HepG2 (cell line): Measurements from ENCODE around the gene MT1M. TPM values are rescaled to one million over a fixed set of nuclear protein-coding genes. Genes with fewer than 3 reads are reported as not detected.

Source experiments
- ATAC-seq: fragments of 200-7000 bp; cut with Tn5 transposase; 3 replicates; pipeline ENCODE4 v1.9.1; 2020; ENCODE audit warnings: mild to moderate bottlenecking, moderate library complexity
- BruUV-seq: library from RNA; stranded (reverse); fragments of 400-500 nt; replicated peaks from 2 replicates; lab custom pipeline; 2021; lab: Mats Ljungman, UMichigan
- CTCF ChIA-PET: fragments of 300-600 bp; formaldehyde crosslinking; extraction: SDS; loops from one replicate; lab custom pipeline; 2021; ENCODE audit warnings: low total read pairs, inconsistent platforms, low intra/inter-chr PET ratio; lab: Yijun Ruan, JAX
- POLR2A ChIA-PET: fragments of 350-600 bp; sonication (Branson Sonifier 250); formaldehyde crosslinking; loops from one replicate; lab custom pipeline; 2020; ENCODE audit warnings: antibody characterized with exemption, inconsistent platforms; lab: Yijun Ruan, JAX
- DNase-seq: peaks from one replicate; pipeline ENCODE4 v3.0.0-alpha.2; 2015; ENCODE audit warnings: low spot score
- FAIRE-seq: peaks from 3 replicates; lab custom pipeline; 2011; peaks lifted over from hg19 to GRCh38; lab: Jason Lieb, UNC
- H2AFZ ChIP-seq: one replicate; pipeline ENCODE4 v1.6.1; 2011; ENCODE audit warnings: low read length, inconsistent platforms
- H3K27ac ChIP-seq: fragments of 300-600 bp; 3 replicates; pipeline ENCODE4 v1.8.0; 2011; ENCODE audit warnings: mixed run types, mild to moderate bottlenecking, mixed read lengths, low read length, inconsistent platforms; ENCODE audit not compliant: insufficient read depth; ENCODE audit errors: extremely low read length
- H3K27me3 ChIP-seq, 2 experiments: fragments of 200-600 bp in 1 of 2; 2 replicates in 1 of 2; 3 replicates in 1 of 2; pipeline versions ENCODE4 v1.6.0 to v1.8.0; 2011; ENCODE audit warnings: low read length in 2 of 2, mild to moderate bottlenecking in 2 of 2, moderate library complexity in 2 of 2, inconsistent platforms in 1 of 2; ENCODE audit not compliant: insufficient read depth in 2 of 2, control insufficient read depth in 1 of 2
- H3K36me3 ChIP-seq, 2 experiments: fragments of 200-600 bp in 1 of 2; replicated peaks in 1 of 2; 2 replicates in 1 of 2; 3 replicates in 1 of 2; pipeline versions ENCODE4 v1.5.1 to v1.8.0; 2011; ENCODE audit warnings: low read length in 2 of 2, inconsistent platforms in 1 of 2; ENCODE audit not compliant: insufficient read depth in 2 of 2, control insufficient read depth in 1 of 2
- H3K4me1 ChIP-seq: 2 replicates; pipeline ENCODE4 v1.5.1; 2012; ENCODE audit warnings: low read length, inconsistent platforms; ENCODE audit not compliant: insufficient read depth
- H3K4me2 ChIP-seq: 2 replicates; pipeline ENCODE4 v1.6.0; 2011; ENCODE audit warnings: low read depth, low read length, inconsistent platforms
- H3K4me3 ChIP-seq, 3 experiments: fragments of 200-600 bp in 1 of 3; sonication (generic), shearing (Covaris generic) in 1 of 3; replicated peaks in 1 of 3; 2 replicates each; pipeline ENCODE4 v1.5.1; 2011 to 2016; ENCODE audit warnings: low read length in 3 of 3, inconsistent platforms in 2 of 3, low read depth in 2 of 3, mild to moderate bottlenecking in 2 of 3, control low read depth in 1 of 3, mixed read lengths in 1 of 3; ENCODE audit not compliant: insufficient read depth in 1 of 3
- H3K79me2 ChIP-seq: one replicate; pipeline ENCODE4 v1.6.1; 2011; ENCODE audit warnings: low read length, inconsistent platforms; ENCODE audit not compliant: insufficient read depth
- H3K9ac ChIP-seq: 2 replicates; pipeline ENCODE4 v1.6.0; 2011; ENCODE audit warnings: mild to moderate bottlenecking, low read depth, low read length, inconsistent platforms; ENCODE audit not compliant: insufficient read depth
- H3K9me3 ChIP-seq: 2 replicates; pipeline ENCODE4 v1.5.1; 2012; ENCODE audit warnings: mild to moderate bottlenecking, low read length
- H4K20me1 ChIP-seq: 2 replicates; pipeline ENCODE4 v1.6.0; 2011; ENCODE audit warnings: inconsistent platforms, mild to moderate bottlenecking, low read length, moderate library complexity; ENCODE audit not compliant: insufficient read depth
- FOXO1 ChIP-seq: sonication (generic); formaldehyde crosslinking; IDR thresholded peaks from 2 replicates; pipeline ENCODE4 v1.4.0; 2020; ENCODE audit warnings: missing genetic modification reagents
- GABPA ChIP-seq, 2 experiments: IDR thresholded peaks; 2 replicates each; pipeline ENCODE4 v1.6.1; 2011 to 2016; ENCODE audit warnings: low read depth in 2 of 2, low read length in 1 of 2, missing biosample characterization in 1 of 2, missing genetic modification characterization in 1 of 2
- GZF1 ChIP-seq: sonication (generic); formaldehyde crosslinking; IDR thresholded peaks from 2 replicates; pipeline ENCODE4 v1.5.1; 2020; ENCODE audit warnings: mild to moderate bottlenecking, missing genetic modification reagents
- JUN ChIP-seq: sonication (generic); formaldehyde crosslinking; IDR thresholded peaks from 2 replicates; pipeline ENCODE4 v1.4.0; 2020; ENCODE audit warnings: mild to moderate bottlenecking, missing genetic modification reagents
- POLR2A ChIP-seq, 2 experiments: IDR thresholded peaks; 2 replicates each; pipeline ENCODE4 v1.6.1; 2011; ENCODE audit warnings: low read depth in 2 of 2, low read length in 2 of 2, mild to moderate bottlenecking in 1 of 2, moderate library complexity in 1 of 2; ENCODE audit not compliant: insufficient read depth in 1 of 2
- SIX1 ChIP-seq: sonication (generic); formaldehyde crosslinking; IDR thresholded peaks from 2 replicates; pipeline ENCODE4 v1.4.0; 2020; ENCODE audit warnings: missing genetic modification reagents, borderline replicate concordance
- ZFP90 ChIP-seq: sonication (generic); formaldehyde crosslinking; IDR thresholded peaks from 2 replicates; pipeline ENCODE4 v1.8.0; 2022; ENCODE audit warnings: missing genetic modification reagents, mild to moderate bottlenecking, inconsistent platforms, borderline replicate concordance
- ZNF557 ChIP-seq: sonication (generic); formaldehyde crosslinking; IDR thresholded peaks from 2 replicates; pipeline ENCODE4 v1.4.0; 2020; ENCODE audit warnings: missing genetic modification reagents
- WGBS: methylation state at CpG from one replicate; pipeline ENCODE4 v1.1.6; 2017; ENCODE audit warnings: low lambda C conversion rate; 5-methylcytosine and 5-hydroxymethylcytosine counted together
- in situ Hi-C: cut with HindIII; loops from 2 replicates; pipeline ENCODE4 v1.10.0; 2017; ENCODE audit warnings: low pct_unique_long_range_greater_than_20kb; ENCODE audit not compliant: extremely low pct_ligation_motif_present
- intact Hi-C: fragments of 100-400 bp; cut with micrococcal nuclease; formaldehyde crosslinking; loops from one replicate; pipeline ENCODE4 v1.10.0; 2022; ENCODE audit not compliant: unreplicated experiment
- polyA plus RNA-seq, 8 experiments: library from polyadenylated mRNA; depleted of rRNA in 3 of 8; stranded (reverse) in 7 of 8; unstranded in 1 of 8; fragments of >200 nt; fragmentation: Illumina TruSeq in 4 of 8; extraction: Trizol in 4 of 8; gene quantifications; 2 replicates each; pipeline versions ENCODE4 v1.2.1 to v1.2.3, GENCODE V29; 2011 to 2016; ENCODE audit warnings: low read depth in 4 of 8, missing spikeins in 1 of 8, mixed read lengths in 1 of 8; ENCODE audit not compliant: insufficient read depth in 1 of 8
- total RNA-seq, 5 experiments: library from RNA; depleted of rRNA; stranded (reverse); fragments of >200 nt; fragmentation: Illumina TruSeq; extraction: Trizol; gene quantifications; 2 replicates each; pipeline ENCODE4 v1.2.3, GENCODE V29; 2016; ENCODE audit warnings: low read depth in 1 of 5
- TF ChIP-seq, protein P1 (sequence below): sonication (generic); formaldehyde crosslinking; IDR thresholded peaks from 2 replicates; pipeline ENCODE4 v1.5.0; 2020; ENCODE audit warnings: mild to moderate bottlenecking, missing genetic modification reagents
- TF ChIP-seq, protein P2 (sequence below): sonication (generic); formaldehyde crosslinking; conservative IDR thresholded peaks from 2 replicates; pipeline ENCODE4 v1.5.0; 2020; ENCODE audit warnings: missing genetic modification reagents
- TF ChIP-seq, protein P3 (sequence below): sonication (generic); formaldehyde crosslinking; IDR thresholded peaks from 2 replicates; pipeline ENCODE4 v1.5.0; 2020; ENCODE audit warnings: missing genetic modification reagents
- TF ChIP-seq, protein P4 (sequence below): sonication (generic); formaldehyde crosslinking; IDR thresholded peaks from 2 replicates; pipeline ENCODE4 v1.4.0; 2020; ENCODE audit warnings: missing genetic modification reagents, borderline replicate concordance
- TF ChIP-seq, protein P5 (sequence below): sonication (generic); formaldehyde crosslinking; IDR thresholded peaks from 2 replicates; pipeline ENCODE4 v1.5.0; 2020; ENCODE audit warnings: mild to moderate bottlenecking, low read depth, missing genetic modification reagents, borderline replicate concordance

The MT1M gene
- total and polyA plus RNA-seq, 2 of the 13 experiments (the other 11 are each of a cell fraction or from before 2014, with no cell fraction given), result 4.6 TPM; not detected in 1

DNA sequence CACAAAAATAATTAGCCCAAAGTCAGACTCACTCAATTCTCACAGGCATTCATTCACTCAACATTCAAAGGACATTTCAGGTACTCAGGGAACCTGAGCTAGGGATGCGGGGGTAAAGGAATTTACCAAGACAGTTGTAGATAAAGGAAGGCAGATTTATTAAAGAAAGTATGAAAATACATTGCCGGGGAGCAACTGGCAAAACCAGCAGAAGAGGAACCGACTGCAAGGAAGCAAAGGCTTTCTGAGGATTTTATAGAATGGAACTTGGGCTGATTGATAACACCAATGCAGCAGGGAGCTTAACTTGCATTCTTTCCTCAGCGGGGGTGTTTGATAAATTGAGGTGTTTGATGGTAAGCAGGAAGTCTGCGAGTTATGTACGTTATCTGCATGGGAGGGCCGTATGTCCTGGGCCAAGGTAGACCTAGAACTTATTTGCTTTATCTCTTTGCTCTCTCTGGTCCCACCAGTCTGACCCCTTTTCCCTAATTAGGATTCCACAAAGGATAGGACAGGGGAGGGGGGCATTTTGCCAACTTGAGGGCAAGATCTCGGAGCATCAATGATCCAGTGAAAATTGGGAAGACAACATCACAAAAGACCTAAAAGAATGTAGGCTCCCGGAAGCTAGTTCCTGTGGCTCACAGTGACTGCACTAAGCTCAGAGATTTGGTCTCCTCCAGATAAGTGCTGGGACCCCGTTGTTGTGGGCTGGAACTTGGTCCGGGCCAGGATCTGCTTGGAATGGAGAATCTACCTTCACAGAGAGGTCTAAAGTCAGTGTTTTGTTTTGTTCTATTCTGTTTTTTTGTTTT is 48.9 kb upstream of the MT1M start (continued):
- TF ChIP-seq, protein P1, sequence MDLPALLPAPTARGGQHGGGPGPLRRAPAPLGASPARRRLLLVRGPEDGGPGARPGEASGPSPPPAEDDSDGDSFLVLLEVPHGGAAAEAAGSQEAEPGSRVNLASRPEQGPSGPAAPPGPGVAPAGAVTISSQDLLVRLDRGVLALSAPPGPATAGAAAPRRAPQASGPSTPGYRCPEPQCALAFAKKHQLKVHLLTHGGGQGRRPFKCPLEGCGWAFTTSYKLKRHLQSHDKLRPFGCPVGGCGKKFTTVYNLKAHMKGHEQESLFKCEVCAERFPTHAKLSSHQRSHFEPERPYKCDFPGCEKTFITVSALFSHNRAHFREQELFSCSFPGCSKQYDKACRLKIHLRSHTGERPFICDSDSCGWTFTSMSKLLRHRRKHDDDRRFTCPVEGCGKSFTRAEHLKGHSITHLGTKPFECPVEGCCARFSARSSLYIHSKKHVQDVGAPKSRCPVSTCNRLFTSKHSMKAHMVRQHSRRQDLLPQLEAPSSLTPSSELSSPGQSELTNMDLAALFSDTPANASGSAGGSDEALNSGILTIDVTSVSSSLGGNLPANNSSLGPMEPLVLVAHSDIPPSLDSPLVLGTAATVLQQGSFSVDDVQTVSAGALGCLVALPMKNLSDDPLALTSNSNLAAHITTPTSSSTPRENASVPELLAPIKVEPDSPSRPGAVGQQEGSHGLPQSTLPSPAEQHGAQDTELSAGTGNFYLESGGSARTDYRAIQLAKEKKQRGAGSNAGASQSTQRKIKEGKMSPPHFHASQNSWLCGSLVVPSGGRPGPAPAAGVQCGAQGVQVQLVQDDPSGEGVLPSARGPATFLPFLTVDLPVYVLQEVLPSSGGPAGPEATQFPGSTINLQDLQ, result no peak
- TF ChIP-seq GABPA (IDR thresholded peaks at IDR 0.05; ENCODE audit: low read depth, low read length), result no peak
- TF ChIP-seq GABPA (CRISPR knock-in tag; IDR thresholded peaks at IDR 0.05; ENCODE audit: low read depth), result no peak
- no peak for TF ChIP-seq FOXO1 (CRISPR knock-in tag)
- TF ChIP-seq, protein P2, sequence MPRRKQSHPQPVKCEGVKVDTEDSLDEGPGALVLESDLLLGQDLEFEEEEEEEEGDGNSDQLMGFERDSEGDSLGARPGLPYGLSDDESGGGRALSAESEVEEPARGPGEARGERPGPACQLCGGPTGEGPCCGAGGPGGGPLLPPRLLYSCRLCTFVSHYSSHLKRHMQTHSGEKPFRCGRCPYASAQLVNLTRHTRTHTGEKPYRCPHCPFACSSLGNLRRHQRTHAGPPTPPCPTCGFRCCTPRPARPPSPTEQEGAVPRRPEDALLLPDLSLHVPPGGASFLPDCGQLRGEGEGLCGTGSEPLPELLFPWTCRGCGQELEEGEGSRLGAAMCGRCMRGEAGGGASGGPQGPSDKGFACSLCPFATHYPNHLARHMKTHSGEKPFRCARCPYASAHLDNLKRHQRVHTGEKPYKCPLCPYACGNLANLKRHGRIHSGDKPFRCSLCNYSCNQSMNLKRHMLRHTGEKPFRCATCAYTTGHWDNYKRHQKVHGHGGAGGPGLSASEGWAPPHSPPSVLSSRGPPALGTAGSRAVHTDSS (CRISPR knock-in tag), result no peak
- TF ChIP-seq, protein P3, sequence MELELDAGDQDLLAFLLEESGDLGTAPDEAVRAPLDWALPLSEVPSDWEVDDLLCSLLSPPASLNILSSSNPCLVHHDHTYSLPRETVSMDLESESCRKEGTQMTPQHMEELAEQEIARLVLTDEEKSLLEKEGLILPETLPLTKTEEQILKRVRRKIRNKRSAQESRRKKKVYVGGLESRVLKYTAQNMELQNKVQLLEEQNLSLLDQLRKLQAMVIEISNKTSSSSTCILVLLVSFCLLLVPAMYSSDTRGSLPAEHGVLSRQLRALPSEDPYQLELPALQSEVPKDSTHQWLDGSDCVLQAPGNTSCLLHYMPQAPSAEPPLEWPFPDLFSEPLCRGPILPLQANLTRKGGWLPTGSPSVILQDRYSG, result no peak

DNA sequence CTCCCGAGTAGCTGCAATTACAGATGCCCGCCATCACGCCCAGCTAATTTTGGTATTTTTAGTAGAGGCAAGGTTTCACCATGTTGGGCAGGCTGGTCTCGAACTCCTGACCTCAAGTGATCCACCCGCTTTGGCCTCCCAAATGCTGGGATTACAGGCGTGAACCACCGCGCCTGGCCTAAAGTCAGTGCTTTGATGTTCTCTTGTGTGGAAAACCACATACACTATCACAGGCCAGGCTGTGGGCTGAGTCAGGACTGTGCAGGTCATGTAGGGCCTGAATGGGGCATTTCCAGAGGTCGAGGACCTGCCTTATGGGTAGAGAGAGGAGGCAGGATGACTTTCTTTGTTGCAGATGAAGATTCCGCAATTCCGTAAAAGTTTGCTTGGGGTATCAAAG is 48.2 kb upstream of the MT1M start:
- Histone ChIP-seq H3K4me3 (no peak overlapping the region), H3K79me2 (no peaks in the 10 kb centered on the region), H4K20me1 (no peaks in the 10 kb centered on the region), H3K9me3 (no peaks in the 10 kb centered on the region), H3K27me3 (peaks cover 6 to 45% of the 10 kb centered on the region in 2 experiments; a peak in 4 of 5 replicates), H3K9ac (no peak overlapping the region), H3K4me2 (no peak overlapping the region), H3K4me1 (no peaks in the 10 kb centered on the region), H3K27ac (no peak overlapping the region), H2AFZ (no peak overlapping the region), H3K36me3 (no peaks in the 10 kb centered on the region)
- POLR2A ChIA-PET, result interaction anchor here (1.4 kb wide), 1 partner anchor 24 kb away, joined by 4 read pairs; the partner anchor contains the start of gene MT2A
- BruUV-seq, result no TSS peak
- in situ Hi-C loops, result no loop called here
- ATAC-seq (no peak), FAIRE-seq (no peak), DNase-seq (no peak)
- intact Hi-C loops, result no loop called here
- TF ChIP-seq GZF1 (CRISPR knock-in tag) (no peak), SIX1 (CRISPR knock-in tag) (no peak), POLR2A (IDR thresholded peaks at IDR 0.05; ENCODE audit: insufficient read depth in 1 of 2, low read depth in 2 of 2, low read length in 2 of 2) (no peak), ZFP90 (no peak), JUN (CRISPR knock-in tag) (no peak), ZNF557 (CRISPR knock-in tag) (no peak)
- TF ChIP-seq, protein P4, sequence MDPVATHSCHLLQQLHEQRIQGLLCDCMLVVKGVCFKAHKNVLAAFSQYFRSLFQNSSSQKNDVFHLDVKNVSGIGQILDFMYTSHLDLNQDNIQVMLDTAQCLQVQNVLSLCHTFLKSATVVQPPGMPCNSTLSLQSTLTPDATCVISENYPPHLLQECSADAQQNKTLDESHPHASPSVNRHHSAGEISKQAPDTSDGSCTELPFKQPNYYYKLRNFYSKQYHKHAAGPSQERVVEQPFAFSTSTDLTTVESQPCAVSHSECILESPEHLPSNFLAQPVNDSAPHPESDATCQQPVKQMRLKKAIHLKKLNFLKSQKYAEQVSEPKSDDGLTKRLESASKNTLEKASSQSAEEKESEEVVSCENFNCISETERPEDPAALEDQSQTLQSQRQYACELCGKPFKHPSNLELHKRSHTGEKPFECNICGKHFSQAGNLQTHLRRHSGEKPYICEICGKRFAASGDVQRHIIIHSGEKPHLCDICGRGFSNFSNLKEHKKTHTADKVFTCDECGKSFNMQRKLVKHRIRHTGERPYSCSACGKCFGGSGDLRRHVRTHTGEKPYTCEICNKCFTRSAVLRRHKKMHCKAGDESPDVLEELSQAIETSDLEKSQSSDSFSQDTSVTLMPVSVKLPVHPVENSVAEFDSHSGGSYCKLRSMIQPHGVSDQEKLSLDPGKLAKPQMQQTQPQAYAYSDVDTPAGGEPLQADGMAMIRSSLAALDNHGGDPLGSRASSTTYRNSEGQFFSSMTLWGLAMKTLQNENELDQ (CRISPR knock-in tag), result no peak
- TF ChIP-seq, protein P5, sequence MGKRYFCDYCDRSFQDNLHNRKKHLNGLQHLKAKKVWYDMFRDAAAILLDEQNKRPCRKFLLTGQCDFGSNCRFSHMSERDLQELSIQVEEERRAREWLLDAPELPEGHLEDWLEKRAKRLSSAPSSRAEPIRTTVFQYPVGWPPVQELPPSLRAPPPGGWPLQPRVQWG (CRISPR knock-in tag), result no peak
- CTCF ChIA-PET, result no interaction called here
- WGBS, result 42% methylated on average over 11 of the region's 11 CpGs
